Hepatocyte (in vitro differentiated cells): ENCODE data around the gene MAP4K2.

Experiments
- CTCF ChIP-seq: fragments of 200-600 bp; sonication (generic); IDR thresholded peaks from 2 replicates; pipeline ENCODE4 v1.5.1; 2016; ENCODE audit warnings: antibody characterized with exemption, mild to moderate bottlenecking; ENCODE audit not compliant: poor library complexity
- EZH2 ChIP-seq: fragments of 200-600 bp; sonication (generic); IDR thresholded peaks from 2 replicates; pipeline ENCODE4 v1.6.1; 2016; ENCODE audit warnings: antibody characterized with exemption, mild to moderate bottlenecking, borderline replicate concordance

DNA sequence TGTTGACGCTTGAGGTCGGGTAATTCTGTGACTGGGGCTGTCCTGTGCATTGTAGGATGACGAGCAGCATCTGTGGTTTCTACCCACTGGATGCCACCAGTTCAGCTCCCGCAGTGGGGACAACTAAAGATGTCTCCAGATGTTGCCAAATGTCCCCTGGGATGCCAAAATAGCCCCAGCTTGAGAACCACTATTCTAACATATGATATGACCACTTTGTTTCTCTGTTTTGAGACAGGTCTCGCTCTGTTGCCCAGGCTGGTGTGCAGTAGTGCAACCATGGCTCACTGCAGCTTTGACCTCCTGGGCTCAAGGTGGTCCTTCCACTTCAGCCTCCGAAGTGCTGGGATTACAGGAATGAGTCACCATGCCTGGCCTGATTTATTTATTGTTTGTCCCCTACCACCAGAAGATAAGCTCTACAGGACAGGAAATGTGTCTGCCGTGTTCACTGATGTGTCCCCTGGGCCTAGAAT, 11.7 kb upstream of the MAP4K2 start:
- TF ChIP-seq CTCF (no peak), EZH2 (no peak)
